ENCODE results near the gene VAMP4.

- TF ChIP-seq CTCF (IDR thresholded peaks at IDR 0.05) (no peak), POLR2A (IDR thresholded peaks at IDR 0.05) (no peak)
These were observed 11.8 kb downstream of the VAMP4 start for GRCh38 chr1:171730052-171730451.
